SK-N-SH (cell line): ENCODE results near the gene SP3. TPM values are rescaled to one million over a fixed set of nuclear protein-coding genes. Genes with fewer than 3 reads are reported as not detected.

Source experiments
- CTCF ChIA-PET: fragments of 300-600, 350-600 bp; formaldehyde crosslinking; extraction: SDS; loops from one replicate; lab custom pipeline; 2021; lab: Yijun Ruan, JAX
- POLR2A ChIA-PET: fragments of 350-600 bp; sonication (Branson Sonifier 250); formaldehyde crosslinking; extraction: SDS; loops from one replicate; lab custom pipeline; 2020; ENCODE audit warnings: antibody characterized with exemption, inconsistent platforms; lab: Yijun Ruan, JAX
- DNase-seq: peaks from one replicate; pipeline ENCODE4 v3.0.0; 2012
- H2AFZ ChIP-seq: fragments of 200-600 bp; sonication (generic); 2 replicates; pipeline ENCODE4 v1.8.1; 2016; ENCODE audit warnings: antibody characterized with exemption, mild to moderate bottlenecking, low read depth
- H3F3A ChIP-seq: fragments of 200-600 bp; sonication (generic); replicated peaks from 2 replicates; pipeline ENCODE3; 2016; ENCODE audit warnings: antibody characterized with exemption, mild to moderate bottlenecking; ENCODE audit not compliant: insufficient read depth
- H3K27ac ChIP-seq, 2 experiments: fragments of 200-500 bp in 1 of 2; fragments of 200-600 bp in 1 of 2; sonication (Bioruptor generic) in 1 of 2; sonication (generic), shearing (Covaris generic) in 1 of 2; 2 replicates each; pipeline versions ENCODE4 v1.5.1 to v1.6.1; 2014 to 2016; ENCODE audit warnings: low read depth in 2 of 2, inconsistent platforms in 1 of 2, low read length in 1 of 2, mild to moderate bottlenecking in 1 of 2, mixed read lengths in 1 of 2
- H3K27me3 ChIP-seq: fragments of 200-600 bp; sonication (generic), shearing (Covaris generic); 2 replicates; pipeline ENCODE4 v1.6.1; 2016; ENCODE audit warnings: mixed run types; ENCODE audit not compliant: insufficient read depth
- H3K36me3 ChIP-seq, 2 experiments: fragments of 200-500 bp in 1 of 2; fragments of 200-600 bp in 1 of 2; sonication (Bioruptor generic) in 1 of 2; sonication (generic) in 1 of 2; replicated peaks in 1 of 2; 2 replicates each; pipeline versions ENCODE3 to v1.5.1; 2014 to 2016; ENCODE audit warnings: low read length in 1 of 2, mild to moderate bottlenecking in 1 of 2; ENCODE audit not compliant: insufficient read depth in 2 of 2, control insufficient read depth in 1 of 2
- H3K4me1 ChIP-seq, 2 experiments: fragments of 200-500 bp in 1 of 2; fragments of 200-600 bp in 1 of 2; sonication (Bioruptor generic) in 1 of 2; sonication (generic), shearing (Covaris generic) in 1 of 2; 2 replicates each; pipeline versions ENCODE4 v1.5.1 to v1.6.1; 2014 to 2016; ENCODE audit warnings: low read depth in 1 of 2, low read length in 1 of 2, mixed run types in 1 of 2; ENCODE audit not compliant: insufficient read depth in 2 of 2, control insufficient read depth in 1 of 2
- H3K4me2 ChIP-seq: fragments of 200-600 bp; sonication (generic), shearing (Covaris generic); 2 replicates; pipeline ENCODE4 v1.6.1; 2017; ENCODE audit warnings: mixed run types
- H3K4me3 ChIP-seq, 2 experiments: fragments of 200-500 bp in 1 of 2; fragments of 200-600 bp in 1 of 2; sonication (Bioruptor generic) in 1 of 2; sonication (generic), shearing (Covaris generic) in 1 of 2; 2 replicates each; pipeline versions ENCODE4 v1.5.1 to v1.8.1; 2014 to 2016; ENCODE audit warnings: low read depth in 2 of 2, inconsistent platforms in 1 of 2, low read length in 1 of 2, mild to moderate bottlenecking in 1 of 2, mixed read lengths in 1 of 2, moderate library complexity in 1 of 2
- H3K79me2 ChIP-seq: fragments of 200-600 bp; sonication (generic); 2 replicates; pipeline ENCODE4 v1.8.1; 2017; ENCODE audit warnings: mild to moderate bottlenecking; ENCODE audit not compliant: insufficient read depth
- H3K9ac ChIP-seq: fragments of 200-600 bp; sonication (generic); 2 replicates; pipeline ENCODE4 v1.6.1; 2017; ENCODE audit warnings: mixed run types
- H3K9me2 ChIP-seq: fragments of 200-600 bp; sonication (generic); 2 replicates; pipeline ENCODE4 v1.6.1; 2017; ENCODE audit warnings: mixed run types
- H3K9me3 ChIP-seq: fragments of 200-600 bp; sonication (generic); 2 replicates; pipeline ENCODE4 v1.6.1; 2017; ENCODE audit warnings: mixed run types, mild to moderate bottlenecking, moderate library complexity
- H4K20me1 ChIP-seq: fragments of 200-600 bp; sonication (generic); 2 replicates; pipeline ENCODE4 v1.6.1; 2017; ENCODE audit warnings: mild to moderate bottlenecking, mixed run types; ENCODE audit not compliant: insufficient read depth
- CHD2 ChIP-seq: fragments of 150-350 bp; IDR thresholded peaks from 2 replicates; pipeline ENCODE4 v1.6.1; 2018; ENCODE audit warnings: low read length; ENCODE audit not compliant: partially characterized antibody
- ELF1 ChIP-seq: IDR thresholded peaks from 2 replicates; pipeline ENCODE4 v1.4.0; 2012
- JUND ChIP-seq: IDR thresholded peaks from 2 replicates; pipeline ENCODE4 v1.4.0; 2012
- MEF2A ChIP-seq: IDR thresholded peaks from 2 replicates; pipeline ENCODE4 v1.4.0; 2012; ENCODE audit warnings: low read depth, borderline replicate concordance
- NFIC ChIP-seq: IDR thresholded peaks from 2 replicates; pipeline ENCODE4 v1.4.0; 2012; ENCODE audit warnings: borderline replicate concordance
- PBX3 ChIP-seq: IDR thresholded peaks from 2 replicates; pipeline ENCODE4; 2012
- RFX5 ChIP-seq: IDR thresholded peaks from 2 replicates; pipeline ENCODE4 v1.6.1; 2012; ENCODE audit warnings: mild to moderate bottlenecking, improper control_type of control experiment, low read length
- SMC3 ChIP-seq: IDR thresholded peaks from 2 replicates; pipeline ENCODE4 v1.6.1; 2012; ENCODE audit warnings: low read depth, low read length, improper control_type of control experiment
- TAF1 ChIP-seq: IDR thresholded peaks from 2 replicates; pipeline ENCODE4 v1.6.1; 2012; ENCODE audit warnings: low read depth, mild to moderate bottlenecking, low read length, moderate library complexity, borderline replicate concordance
- TCF12 ChIP-seq: IDR thresholded peaks from 2 replicates; pipeline ENCODE4 v1.4.0; 2012
- USF1 ChIP-seq: IDR thresholded peaks from 2 replicates; pipeline ENCODE4 v1.4.0; 2012; ENCODE audit warnings: low read depth, borderline replicate concordance
- USF2 ChIP-seq: fragments of 150-350 bp; IDR thresholded peaks from 2 replicates; pipeline ENCODE4 v1.6.1; 2017; ENCODE audit warnings: antibody characterized with exemption, low read length, low read depth, borderline replicate concordance
- YY1 ChIP-seq: IDR thresholded peaks from 2 replicates; pipeline ENCODE4 v1.4.0; 2012; ENCODE audit warnings: low read depth, mild to moderate bottlenecking
- ZBTB33 ChIP-seq: IDR thresholded peaks from 2 replicates; pipeline ENCODE4 v1.4.0; 2012; ENCODE audit warnings: low read depth, borderline replicate concordance
- WGBS: methylation state at CpG from one replicate; pipeline ENCODE4 v1.1.6; 2017; ENCODE audit warnings: low lambda C conversion rate; 5-methylcytosine and 5-hydroxymethylcytosine counted together
- polyA plus RNA-seq, 3 experiments: library from polyadenylated mRNA; depleted of rRNA; stranded (reverse); fragments of >200 nt; gene quantifications; 2 replicates each; pipeline ENCODE4 v1.2.3, GENCODE V29; 2012

The SP3 gene
- polyA plus RNA-seq, 1 of the 3 experiments (the other 2 are of a cell fraction), result 23.1 TPM

GRCh38 chr2:173993459-173993858 lies 28.3 kb upstream of the SP3 start:
- Histone ChIP-seq H3K4me1 (peaks cover 0 to 15% of the 10 kb centered on the region in 2 experiments; a peak in 2 of 4 replicates), H3K36me3 (no peaks in the 10 kb centered on the region), H2AFZ (no peak overlapping the region), H3K27me3 (no peaks in the 10 kb centered on the region)
- CTCF ChIA-PET, result no interaction called here
- POLR2A ChIA-PET, result no interaction called here
- DNase-seq, result no peak
- no peak for TF ChIP-seq JUND
- TF ChIP-seq CHD2, result no peak
- TF ChIP-seq MEF2A, result no peak
- TF ChIP-seq SMC3, result no peak
- TF ChIP-seq TCF12, result no peak
- TF ChIP-seq RFX5, result no peak
- TF ChIP-seq PBX3, result no peak
- TF ChIP-seq ELF1, result no peak
- TF ChIP-seq NFIC, result no peak
- TF ChIP-seq TAF1, result no peak
- TF ChIP-seq USF1, result no peak
- TF ChIP-seq USF2, result no peak
- no peak for TF ChIP-seq YY1
- TF ChIP-seq ZBTB33, result no peak
- TF ChIP-seq, all 33 proteins: peak for 0
- WGBS, result 13% methylated on average over 1 of the region's 1 CpG
- no peaks in the 10 kb centered on the region for H4K20me1 ChIP-seq
- no peak overlapping the region for H3K4me2 ChIP-seq
- no peak overlapping the region for H3K4me3 ChIP-seq
- no peak overlapping the region for H3K9ac ChIP-seq
- no peaks in the 10 kb centered on the region for H3K9me2 ChIP-seq
- H3K79me2 ChIP-seq, result no peaks in the 10 kb centered on the region
- no peaks in the 10 kb centered on the region for H3K9me3 ChIP-seq
- H3K27ac ChIP-seq, result no peak overlapping the region
- H3F3A ChIP-seq, result no peaks in the 10 kb centered on the region
